ENCODE results near the gene SEPSECS. TPM values are rescaled to one million over a fixed set of nuclear protein-coding genes. Genes with fewer than 3 reads are reported as not detected.

Gene SEPSECS
- total RNA-seq, 1 experiment from 2014 or later: 9.1 TPM

DNA sequence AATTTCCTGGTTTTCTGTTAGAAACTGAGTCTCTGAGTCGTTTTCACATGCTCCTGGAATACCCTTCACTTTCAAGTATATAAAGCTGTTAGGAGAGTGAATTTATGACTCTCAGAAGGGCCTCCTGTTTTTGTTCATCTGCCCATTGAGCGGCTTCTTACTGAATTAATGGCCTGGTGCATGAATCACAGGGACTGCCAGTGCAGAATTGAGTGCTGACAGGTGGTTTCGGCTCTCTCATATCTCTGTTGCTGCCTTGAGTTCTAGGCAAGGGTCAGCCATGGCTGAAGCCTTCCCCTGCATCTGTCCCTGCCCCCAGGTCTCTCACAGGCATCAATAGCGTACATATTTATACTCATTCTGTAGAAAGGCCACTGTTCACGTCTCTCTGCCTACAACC is 22.7 kb upstream of the SEPSECS start:
- TF ChIP-seq EZH2 (IDR thresholded peaks at IDR 0.05; ENCODE audit: low read depth) (no peak), CTCF (conservative IDR thresholded peaks at IDR 0.05) (no peak)
- Histone ChIP-seq H3K9me3 (ENCODE audit: insufficient read depth, low read depth) (no peaks in the 10 kb centered on the region), H4K20me1 (ENCODE audit: insufficient read depth) (no peaks in the 10 kb centered on the region), H3K4me3 (no peak overlapping the region), H3K36me3 (ENCODE audit: low read depth) (no peaks in the 10 kb centered on the region), H2AFZ (no peak overlapping the region), H3F3A (ENCODE audit: insufficient read depth, low read depth) (no peaks in the 10 kb centered on the region), H3K4me2 (no peak overlapping the region), H3K9me2 (ENCODE audit: insufficient read depth) (no peaks in the 10 kb centered on the region), H3K27me3 (ENCODE audit: insufficient read depth, low read depth) (no peaks in the 10 kb centered on the region), H3K27ac (no peak overlapping the region), H3K4me1 (replicated peaks; ENCODE audit: insufficient read depth) (no peaks in the 10 kb centered on the region), H3K79me2 (ENCODE audit: low read depth) (no peaks in the 10 kb centered on the region)
- POLR2A ChIA-PET (ENCODE audit: unreplicated experiment): no interaction called here
- intact Hi-C loops (cut with micrococcal nuclease; ENCODE audit: unreplicated experiment): no loop called here
- BruUV-seq (replicated peaks): no TSS peak
- DNase-seq: no peak
- CTCF ChIA-PET: no interaction called here

- no peaks in the 10 kb centered on the region for H3K4me1 ChIP-seq (replicated peaks; ENCODE audit: insufficient read depth)
- no peaks in the 10 kb centered on the region for H3K9me3 ChIP-seq (ENCODE audit: insufficient read depth, low read depth)
- H2AFZ ChIP-seq: no peak overlapping the region
- no peak overlapping the region for H3K4me3 ChIP-seq
- H3K4me2 ChIP-seq: no peak overlapping the region
- POLR2A ChIA-PET (ENCODE audit: unreplicated experiment): no interaction called here
- H3K79me2 ChIP-seq (ENCODE audit: low read depth): no peaks in the 10 kb centered on the region
- no peaks in the 10 kb centered on the region for H3F3A ChIP-seq (ENCODE audit: insufficient read depth, low read depth)
- BruUV-seq (replicated peaks): no TSS peak
- H4K20me1 ChIP-seq (ENCODE audit: insufficient read depth): no peaks in the 10 kb centered on the region
- TF ChIP-seq CTCF (conservative IDR thresholded peaks at IDR 0.05): peak; percentile 65
- TF ChIP-seq EZH2 (IDR thresholded peaks at IDR 0.05; ENCODE audit: low read depth): no peak
- no peaks in the 10 kb centered on the region for H3K9me2 ChIP-seq (ENCODE audit: insufficient read depth)
- DNase-seq: peak; percentile 3 to 43
- intact Hi-C loops (cut with micrococcal nuclease; ENCODE audit: unreplicated experiment): no loop called here
- H3K36me3 ChIP-seq (ENCODE audit: low read depth): no peaks in the 10 kb centered on the region
- CTCF ChIA-PET: no interaction called here
- H3K27ac ChIP-seq: no peak overlapping the region
- no peaks in the 10 kb centered on the region for H3K27me3 ChIP-seq (ENCODE audit: insufficient read depth, low read depth)
These were observed 20.4 kb upstream of the SEPSECS start for GRCh38 chr4:25180524-25181131.

DNA sequence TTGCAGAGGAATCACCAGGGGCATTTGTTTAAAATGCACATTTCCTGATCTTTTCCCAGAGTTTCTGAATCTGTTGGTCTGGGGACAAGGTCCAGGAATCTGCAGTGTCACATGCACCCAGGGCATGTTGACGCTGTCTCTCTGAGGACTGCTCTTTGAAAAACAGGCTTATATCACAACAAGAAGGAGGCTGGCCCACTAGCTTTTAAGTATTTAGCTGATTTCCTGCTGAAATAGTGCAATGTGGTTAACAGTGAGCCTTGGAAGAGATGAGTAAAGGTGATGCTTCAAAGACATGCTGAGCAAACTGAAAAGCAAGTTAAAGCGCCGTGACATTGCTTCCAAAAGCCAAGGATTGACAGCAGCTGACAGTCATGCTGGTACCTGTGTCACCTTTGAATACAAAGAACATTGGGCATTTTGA is 18.6 kb upstream of the SEPSECS start:
- Histone ChIP-seq H3K79me2 (ENCODE audit: low read depth) (no peaks in the 10 kb centered on the region), H3K27me3 (ENCODE audit: insufficient read depth, low read depth) (no peaks in the 10 kb centered on the region), H4K20me1 (ENCODE audit: insufficient read depth) (no peaks in the 10 kb centered on the region), H2AFZ (no peak overlapping the region), H3K27ac (no peak overlapping the region), H3K9me3 (ENCODE audit: insufficient read depth, low read depth) (no peaks in the 10 kb centered on the region), H3K4me1 (replicated peaks; ENCODE audit: insufficient read depth) (peaks cover 11% of the 10 kb centered on the region), H3F3A (ENCODE audit: insufficient read depth, low read depth) (peaks cover 5% of the 10 kb centered on the region; the same call in 1 of the 2 replicates), H3K4me2 (no peak overlapping the region), H3K4me3 (no peak overlapping the region), H3K36me3 (ENCODE audit: low read depth) (no peaks in the 10 kb centered on the region), H3K9me2 (ENCODE audit: insufficient read depth) (no peaks in the 10 kb centered on the region)
- DNase-seq: no peak
- TF ChIP-seq EZH2 (IDR thresholded peaks at IDR 0.05; ENCODE audit: low read depth) (no peak), CTCF (conservative IDR thresholded peaks at IDR 0.05) (no peak)
- POLR2A ChIA-PET (ENCODE audit: unreplicated experiment): no interaction called here
- no TSS peak for BruUV-seq (replicated peaks)
- CTCF ChIA-PET: no interaction called here
- intact Hi-C loops (cut with micrococcal nuclease; ENCODE audit: unreplicated experiment): no loop called here
